Peyer's patch (tissue), 4 donors: ENCODE measurements around the gene PCDHB16.
"Not testable (repeated sequence)": the region's sequence is repeated elsewhere in the genome, so short reads cannot be mapped to it uniquely, and the experiment has no call there.

Experiments
- POLR2A ChIP-seq, 2 donors: fragments of 450-650 bp; IDR thresholded peaks; one replicate each; pipeline ENCODE4 v1.5.1; 2017; ENCODE audit warnings: antibody characterized with exemption in 2 of 2, mild to moderate bottlenecking in 2 of 2, moderate library complexity in 2 of 2
- TF ChIP-seq, protein P1 (sequence below), 6 experiments: fragments of 450-650 bp in 4 of 6; fragments of 200-600 bp in 2 of 6; sonication (generic) in 1 of 6; IDR thresholded peaks; one replicate each; pipeline ENCODE4 v1.5.1; 2017 to 2019; ENCODE audit warnings: antibody characterized with exemption in 6 of 6, mild to moderate bottlenecking in 3 of 6, moderate library complexity in 1 of 6

DNA sequence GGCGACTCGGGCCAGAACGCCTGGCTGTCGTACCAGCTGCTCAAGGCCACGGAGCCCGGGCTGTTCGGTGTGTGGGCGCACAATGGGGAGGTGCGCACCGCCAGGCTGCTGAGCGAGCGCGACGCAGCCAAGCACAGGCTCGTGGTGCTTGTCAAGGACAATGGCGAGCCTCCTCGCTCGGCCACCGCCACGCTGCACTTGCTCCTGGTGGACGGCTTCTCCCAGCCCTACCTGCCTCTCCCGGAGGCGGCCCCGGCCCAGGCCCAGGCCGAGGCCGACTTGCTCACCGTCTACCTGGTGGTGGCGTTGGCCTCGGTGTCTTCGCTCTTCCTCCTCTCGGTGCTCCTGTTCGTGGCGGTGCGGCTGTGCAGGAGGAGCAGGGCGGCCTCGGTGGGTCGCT lies 12.1 kb downstream of the PCDHB16 start:
- TF ChIP-seq, protein P1, sequence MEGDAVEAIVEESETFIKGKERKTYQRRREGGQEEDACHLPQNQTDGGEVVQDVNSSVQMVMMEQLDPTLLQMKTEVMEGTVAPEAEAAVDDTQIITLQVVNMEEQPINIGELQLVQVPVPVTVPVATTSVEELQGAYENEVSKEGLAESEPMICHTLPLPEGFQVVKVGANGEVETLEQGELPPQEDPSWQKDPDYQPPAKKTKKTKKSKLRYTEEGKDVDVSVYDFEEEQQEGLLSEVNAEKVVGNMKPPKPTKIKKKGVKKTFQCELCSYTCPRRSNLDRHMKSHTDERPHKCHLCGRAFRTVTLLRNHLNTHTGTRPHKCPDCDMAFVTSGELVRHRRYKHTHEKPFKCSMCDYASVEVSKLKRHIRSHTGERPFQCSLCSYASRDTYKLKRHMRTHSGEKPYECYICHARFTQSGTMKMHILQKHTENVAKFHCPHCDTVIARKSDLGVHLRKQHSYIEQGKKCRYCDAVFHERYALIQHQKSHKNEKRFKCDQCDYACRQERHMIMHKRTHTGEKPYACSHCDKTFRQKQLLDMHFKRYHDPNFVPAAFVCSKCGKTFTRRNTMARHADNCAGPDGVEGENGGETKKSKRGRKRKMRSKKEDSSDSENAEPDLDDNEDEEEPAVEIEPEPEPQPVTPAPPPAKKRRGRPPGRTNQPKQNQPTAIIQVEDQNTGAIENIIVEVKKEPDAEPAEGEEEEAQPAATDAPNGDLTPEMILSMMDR (IDR thresholded peaks at IDR 0.05): not testable (repeated sequence)
- TF ChIP-seq POLR2A (IDR thresholded peaks at IDR 0.05): not testable (repeated sequence)
